B cell (primary cell): ENCODE measurements around the gene CFAP74.

Source experiments
- EZH2 ChIP-seq: IDR thresholded peaks from 2 replicates; pipeline ENCODE4 v1.6.1; 2012; ENCODE audit warnings: borderline replicate concordance, low read depth, mild to moderate bottlenecking, moderate library complexity, low read length; ENCODE audit not compliant: insufficient read depth, poor library complexity, severe bottlenecking
- TF ChIP-seq, protein P1 (sequence below): fragments of 200-600 bp; IDR thresholded peaks from one replicate; pipeline ENCODE4 v1.8.0; 2022; ENCODE audit warnings: antibody characterized with exemption, mild to moderate bottlenecking

DNA sequence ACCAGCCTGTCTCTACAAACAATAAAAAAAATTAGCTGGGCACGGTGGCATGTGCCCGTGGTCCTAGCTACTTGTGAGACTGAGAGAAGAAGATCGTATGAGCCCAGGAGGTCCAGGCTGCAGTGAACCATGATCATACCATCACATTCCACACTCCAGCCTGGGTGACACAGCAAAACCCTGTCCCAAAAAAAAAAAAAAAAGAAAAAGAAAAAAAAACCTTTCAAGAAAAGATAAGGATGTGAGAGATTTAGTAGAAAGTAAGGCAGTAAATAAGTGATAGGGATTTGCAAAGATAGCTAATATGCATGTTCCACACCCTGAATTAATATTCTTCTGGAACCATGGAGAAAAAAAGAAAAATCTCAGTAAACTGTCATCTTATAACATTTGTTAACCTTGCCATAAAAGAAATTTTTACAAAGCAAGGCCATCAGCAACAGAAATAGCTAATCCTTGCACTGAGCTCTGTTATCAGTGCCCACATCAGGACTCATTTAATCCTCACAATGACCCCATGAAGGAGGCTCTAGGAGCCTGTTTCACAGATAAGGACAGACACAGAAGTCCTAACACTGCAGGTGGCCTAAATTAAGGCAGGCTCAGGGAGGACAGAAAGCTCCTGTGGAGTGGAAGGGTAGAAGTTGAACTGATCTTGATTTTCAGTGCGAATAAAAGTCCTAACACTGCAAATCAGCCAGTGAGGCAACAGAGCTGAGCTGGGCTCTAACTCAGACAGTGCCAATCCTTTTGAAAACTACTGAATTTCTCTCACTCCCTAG, 120.3 kb downstream of the CFAP74 start:
- TF ChIP-seq EZH2, result no peak
- TF ChIP-seq, protein P1, sequence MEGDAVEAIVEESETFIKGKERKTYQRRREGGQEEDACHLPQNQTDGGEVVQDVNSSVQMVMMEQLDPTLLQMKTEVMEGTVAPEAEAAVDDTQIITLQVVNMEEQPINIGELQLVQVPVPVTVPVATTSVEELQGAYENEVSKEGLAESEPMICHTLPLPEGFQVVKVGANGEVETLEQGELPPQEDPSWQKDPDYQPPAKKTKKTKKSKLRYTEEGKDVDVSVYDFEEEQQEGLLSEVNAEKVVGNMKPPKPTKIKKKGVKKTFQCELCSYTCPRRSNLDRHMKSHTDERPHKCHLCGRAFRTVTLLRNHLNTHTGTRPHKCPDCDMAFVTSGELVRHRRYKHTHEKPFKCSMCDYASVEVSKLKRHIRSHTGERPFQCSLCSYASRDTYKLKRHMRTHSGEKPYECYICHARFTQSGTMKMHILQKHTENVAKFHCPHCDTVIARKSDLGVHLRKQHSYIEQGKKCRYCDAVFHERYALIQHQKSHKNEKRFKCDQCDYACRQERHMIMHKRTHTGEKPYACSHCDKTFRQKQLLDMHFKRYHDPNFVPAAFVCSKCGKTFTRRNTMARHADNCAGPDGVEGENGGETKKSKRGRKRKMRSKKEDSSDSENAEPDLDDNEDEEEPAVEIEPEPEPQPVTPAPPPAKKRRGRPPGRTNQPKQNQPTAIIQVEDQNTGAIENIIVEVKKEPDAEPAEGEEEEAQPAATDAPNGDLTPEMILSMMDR, result no peak
